ENCODE results near the gene PTPA. TPM values are rescaled to one million over a fixed set of nuclear protein-coding genes. Genes with fewer than 3 reads are reported as not detected.

Gene PTPA
- polyA plus RNA-seq, 3 donors: 11.7 to 38.5 (median 12.4) TPM

GRCh38 chr9:129076640-129077037, 34.6 kb upstream of the PTPA start:
- TF ChIP-seq, protein P1, sequence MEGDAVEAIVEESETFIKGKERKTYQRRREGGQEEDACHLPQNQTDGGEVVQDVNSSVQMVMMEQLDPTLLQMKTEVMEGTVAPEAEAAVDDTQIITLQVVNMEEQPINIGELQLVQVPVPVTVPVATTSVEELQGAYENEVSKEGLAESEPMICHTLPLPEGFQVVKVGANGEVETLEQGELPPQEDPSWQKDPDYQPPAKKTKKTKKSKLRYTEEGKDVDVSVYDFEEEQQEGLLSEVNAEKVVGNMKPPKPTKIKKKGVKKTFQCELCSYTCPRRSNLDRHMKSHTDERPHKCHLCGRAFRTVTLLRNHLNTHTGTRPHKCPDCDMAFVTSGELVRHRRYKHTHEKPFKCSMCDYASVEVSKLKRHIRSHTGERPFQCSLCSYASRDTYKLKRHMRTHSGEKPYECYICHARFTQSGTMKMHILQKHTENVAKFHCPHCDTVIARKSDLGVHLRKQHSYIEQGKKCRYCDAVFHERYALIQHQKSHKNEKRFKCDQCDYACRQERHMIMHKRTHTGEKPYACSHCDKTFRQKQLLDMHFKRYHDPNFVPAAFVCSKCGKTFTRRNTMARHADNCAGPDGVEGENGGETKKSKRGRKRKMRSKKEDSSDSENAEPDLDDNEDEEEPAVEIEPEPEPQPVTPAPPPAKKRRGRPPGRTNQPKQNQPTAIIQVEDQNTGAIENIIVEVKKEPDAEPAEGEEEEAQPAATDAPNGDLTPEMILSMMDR (IDR thresholded peaks at IDR 0.05): no peak
- no peak overlapping the region for H3K9ac ChIP-seq (ENCODE audit: insufficient read depth, low read length, poor library complexity, severe bottlenecking)
- Mint-ChIP-seq H3K9me3 (no peaks in the 10 kb centered on the region), H3K4me1 (peaks cover 10% of the 10 kb centered on the region), H3K27me3 (ENCODE audit: low read depth in 3 of 3) (peaks cover 0 to 4% (median 3%) of the 10 kb centered on the region in 3 donors), H3K4me3 (no peak overlapping the region), H3K36me3 (peaks cover 0 to 4% of the 10 kb centered on the region in 2 donors), H3K27ac (no peak overlapping the region)
- no peak overlapping the region for H2AFZ ChIP-seq (ENCODE audit: insufficient read depth, low read depth, low read length, poor library complexity, severe bottlenecking)
- no peaks in the 10 kb centered on the region for H4K20me1 ChIP-seq (ENCODE audit: insufficient read depth, low read length)
- DNase-seq: no peak
- no peaks in the 10 kb centered on the region for H3K9me3 ChIP-seq (replicated peaks in 1 of 2; ENCODE audit: control insufficient read depth in 1 of 2, insufficient read depth in 1 of 2, low read length in 2 of 2)
- H3K4me2 ChIP-seq (replicated peaks; ENCODE audit: extremely low read depth, low read length, poor library complexity, severe bottlenecking): no peak overlapping the region
- no peak overlapping the region for H3K4me3 ChIP-seq (replicated peaks in 1 of 3; ENCODE audit: low read depth in 2 of 3, low read length in 3 of 3)
- H3K27ac ChIP-seq (ENCODE audit: low read depth in 1 of 2, low read length in 2 of 2): no peak overlapping the region
- H3K27me3 ChIP-seq (ENCODE audit: control insufficient read depth in 2 of 2, insufficient read depth in 2 of 2, low read length in 2 of 2): no peaks in the 10 kb centered on the region
- peaks cover 3% of the 10 kb centered on the region for H3K79me2 ChIP-seq (ENCODE audit: insufficient read depth, low read length)
- 98% methylated on average over 5 of the region's 11 CpGs for WGBS (ENCODE audit: insufficient coverage)
- peaks cover 10 to 12% of the 10 kb centered on the region in 2 donors for H3K4me1 ChIP-seq (ENCODE audit: control insufficient read depth in 1 of 2, insufficient read depth in 2 of 2, low read length in 2 of 2)
- no peaks in the 10 kb centered on the region for H3K36me3 ChIP-seq (replicated peaks in 1 of 2; ENCODE audit: control insufficient read depth in 1 of 2, insufficient read depth in 2 of 2, low read length in 2 of 2)
- intact Hi-C loops (cut with micrococcal nuclease): loop anchor here in 1 of 2 donors (5.0 kb wide), 1 partner anchor 39 kb away; the partner anchor contains the start of gene MIGA2

- Mint-ChIP-seq H3K9me3 (no peaks in the 10 kb centered on the region), H3K36me3 (no peaks in the 10 kb centered on the region), H3K4me3 (no peak overlapping the region), H3K27ac (no peak overlapping the region), H3K4me1 (peaks cover 16% of the 10 kb centered on the region), H3K27me3 (ENCODE audit: low read depth in 3 of 3) (peaks cover 0 to 4% (median 3%) of the 10 kb centered on the region in 3 donors)
- H3K4me1 ChIP-seq (ENCODE audit: control insufficient read depth in 1 of 2, insufficient read depth in 2 of 2, low read length in 2 of 2): peaks cover 16 to 18% of the 10 kb centered on the region in 2 donors
- no peaks in the 10 kb centered on the region for H3K36me3 ChIP-seq (replicated peaks in 1 of 2; ENCODE audit: control insufficient read depth in 1 of 2, insufficient read depth in 2 of 2, low read length in 2 of 2)
- H3K4me3 ChIP-seq (replicated peaks in 1 of 3; ENCODE audit: low read depth in 2 of 3, low read length in 3 of 3): no peak overlapping the region
- intact Hi-C loops (cut with micrococcal nuclease): loop anchor here in 1 of 2 donors (5.0 kb wide), 1 partner anchor 40 kb away; the partner anchor contains the start of gene MIGA2
- H3K27ac ChIP-seq (ENCODE audit: low read depth in 1 of 2, low read length in 2 of 2): no peak overlapping the region
- peaks cover 9% of the 10 kb centered on the region for H3K79me2 ChIP-seq (ENCODE audit: insufficient read depth, low read length)
- H3K27me3 ChIP-seq (ENCODE audit: control insufficient read depth in 2 of 2, insufficient read depth in 2 of 2, low read length in 2 of 2): no peaks in the 10 kb centered on the region
- H4K20me1 ChIP-seq (ENCODE audit: insufficient read depth, low read length): peaks cover 5% of the 10 kb centered on the region
- TF ChIP-seq, protein P1 (IDR thresholded peaks at IDR 0.05): no peak
- WGBS (ENCODE audit: insufficient coverage): 100% methylated on average over 3 of the region's 10 CpGs
- no peak overlapping the region for H3K9ac ChIP-seq (ENCODE audit: insufficient read depth, low read length, poor library complexity, severe bottlenecking)
- DNase-seq: no peak
- H3K9me3 ChIP-seq (replicated peaks in 1 of 2; ENCODE audit: control insufficient read depth in 1 of 2, insufficient read depth in 1 of 2, low read length in 2 of 2): no peaks in the 10 kb centered on the region
- no peak overlapping the region for H2AFZ ChIP-seq (ENCODE audit: insufficient read depth, low read depth, low read length, poor library complexity, severe bottlenecking)
- H3K4me2 ChIP-seq (replicated peaks; ENCODE audit: extremely low read depth, low read length, poor library complexity, severe bottlenecking): no peak overlapping the region
Measured at GRCh38 chr9:129077236-129077635, 34.0 kb upstream of the PTPA start.

All from CD14-positive monocyte (primary cell).